NCI-H748 treated with DMSO at 0.1 percent for 48 hours (cell line): Measurements from ENCODE around the gene RUFY3.
"Not testable (repeated sequence)": the region's sequence is repeated elsewhere in the genome, so short reads cannot be mapped to it uniquely, and the experiment has no call there.

Experiments
- DNase-seq: peaks from one replicate; lab custom pipeline; 2025; lab: John Stamatoyannopoulos, UW

The RUFY3 gene

GRCh38 chr4:70737006-70737405 is 15.2 kb downstream of the RUFY3 start:
- no peak for DNase-seq

GRCh38 chr4:70737409-70737808 is 15.6 kb downstream of the RUFY3 start:
- no peak for DNase-seq

- no peak for DNase-seq
Observed at GRCh38 chr4:70739496-70740337, 18.0 kb downstream of the RUFY3 start.

- no peak for DNase-seq
Observed at GRCh38 chr4:70741867-70742658, 20.3 kb downstream of the RUFY3 start.

- DNase-seq: no peak
Observed at GRCh38 chr4:70743731-70744130, 22.0 kb downstream of the RUFY3 start.

- DNase-seq: no peak
Observed at GRCh38 chr4:70746179-70746839, 24.5 kb downstream of the RUFY3 start.

GRCh38 chr4:70747874-70748273 is 26.1 kb downstream of the RUFY3 start:
- no peak for DNase-seq

- DNase-seq: no peak
Observed at GRCh38 chr4:70749313-70749712, 27.5 kb downstream of the RUFY3 start.

GRCh38 chr4:70752236-70752635 is 30.5 kb downstream of the RUFY3 start:
- no peak for DNase-seq

GRCh38 chr4:70753630-70754029 is 31.9 kb downstream of the RUFY3 start:
- no peak for DNase-seq

- no peak for DNase-seq
Observed at GRCh38 chr4:70754470-70754869, 32.7 kb downstream of the RUFY3 start.

GRCh38 chr4:70754990-70755688 is 33.4 kb downstream of the RUFY3 start:
- DNase-seq: no peak

GRCh38 chr4:70759126-70759525 is 37.4 kb downstream of the RUFY3 start:
- no peak for DNase-seq

- no peak for DNase-seq
Observed at GRCh38 chr4:70759627-70760026, 37.9 kb downstream of the RUFY3 start.

GRCh38 chr4:70760662-70761061 is 38.9 kb downstream of the RUFY3 start:
- no peak for DNase-seq

GRCh38 chr4:70761276-70761816 is 39.6 kb downstream of the RUFY3 start:
- no peak for DNase-seq

- DNase-seq: no peak
Observed at GRCh38 chr4:70765368-70765767, 43.6 kb downstream of the RUFY3 start.

- no peak for DNase-seq
Observed at GRCh38 chr4:70768301-70768948, 46.7 kb downstream of the RUFY3 start.

- not testable (repeated sequence) for DNase-seq
Observed at GRCh38 chr4:70769396-70769795, 47.6 kb downstream of the RUFY3 start.

GRCh38 chr4:70772929-70773555 is 51.3 kb downstream of the RUFY3 start:
- DNase-seq: no peak
